Measurements from ENCODE around the gene WASHC2A.
"Not testable (repeated sequence)": the region's sequence is repeated elsewhere in the genome, so short reads cannot be mapped to it uniquely, and the experiment has no call there.

WASHC2A gene

GRCh38 chr10:50044941-50045664 is 22.7 kb upstream of the WASHC2A start:
- H3K4me1 Mint-ChIP-seq = no peaks in the 10 kb centered on the region
- H3K27me3 Mint-ChIP-seq (ENCODE audit: low read depth) = peaks cover 4% of the 10 kb centered on the region
- H3K27ac Mint-ChIP-seq = no peak overlapping the region
- no peak for TF ChIP-seq CTCF (IDR thresholded peaks at IDR 0.05; ENCODE audit: unreplicated experiment in 3 of 3)
- no peaks in the 10 kb centered on the region for H3K36me3 Mint-ChIP-seq (ENCODE audit: low read depth)
- no peaks in the 10 kb centered on the region for H3K9me3 Mint-ChIP-seq
- no peak overlapping the region for H3K4me3 Mint-ChIP-seq

GRCh38 chr10:50046457-50046856 is 21.3 kb upstream of the WASHC2A start:
- H3K36me3 Mint-ChIP-seq (ENCODE audit: low read depth); H3K9me3 Mint-ChIP-seq; H3K27me3 Mint-ChIP-seq (ENCODE audit: low read depth); H3K4me3 Mint-ChIP-seq; H3K27ac Mint-ChIP-seq; H3K4me1 Mint-ChIP-seq: not testable (repeated sequence)

- not testable (repeated sequence) for H3K4me1 Mint-ChIP-seq; H3K27me3 Mint-ChIP-seq (ENCODE audit: low read depth); H3K27ac Mint-ChIP-seq; H3K9me3 Mint-ChIP-seq; H3K4me3 Mint-ChIP-seq; H3K36me3 Mint-ChIP-seq (ENCODE audit: low read depth)
Observed at GRCh38 chr10:50047594-50047993, 20.2 kb upstream of the WASHC2A start.

GRCh38 chr10:50051995-50052660 is 15.6 kb upstream of the WASHC2A start:
- H3K36me3 Mint-ChIP-seq (ENCODE audit: low read depth); H3K9me3 Mint-ChIP-seq; H3K27me3 Mint-ChIP-seq (ENCODE audit: low read depth); H3K4me3 Mint-ChIP-seq; H3K4me1 Mint-ChIP-seq; H3K27ac Mint-ChIP-seq: not testable (repeated sequence)

- H3K4me3 Mint-ChIP-seq; H3K9me3 Mint-ChIP-seq; H3K27me3 Mint-ChIP-seq (ENCODE audit: low read depth); H3K4me1 Mint-ChIP-seq; H3K36me3 Mint-ChIP-seq (ENCODE audit: low read depth); H3K27ac Mint-ChIP-seq: not testable (repeated sequence)
Observed at GRCh38 chr10:50052778-50053376, 14.9 kb upstream of the WASHC2A start.

GRCh38 chr10:50055494-50056292 is 12.1 kb upstream of the WASHC2A start:
- H3K4me1 Mint-ChIP-seq; H3K27ac Mint-ChIP-seq; H3K36me3 Mint-ChIP-seq (ENCODE audit: low read depth); H3K4me3 Mint-ChIP-seq; H3K9me3 Mint-ChIP-seq: not testable (repeated sequence)
- peaks cover 18% of the 10 kb centered on the region for H3K27me3 Mint-ChIP-seq (ENCODE audit: low read depth)

- not testable (repeated sequence) for H3K4me3 Mint-ChIP-seq
Observed at GRCh38 chr10:50056654-50057053, 11.1 kb upstream of the WASHC2A start.

GRCh38 chr10:50058727-50059126 is 9.0 kb upstream of the WASHC2A start:
- H3K27ac Mint-ChIP-seq = not testable (repeated sequence)

More at GRCh38 chr10:50056654-50057053, 11.1 kb upstream of the WASHC2A start:
- H3K27ac Mint-ChIP-seq; H3K4me1 Mint-ChIP-seq; H3K9me3 Mint-ChIP-seq; H3K36me3 Mint-ChIP-seq (ENCODE audit: low read depth): not testable (repeated sequence)
- H3K27me3 Mint-ChIP-seq (ENCODE audit: low read depth) = peaks cover 22% of the 10 kb centered on the region

GRCh38 chr10:50059946-50060345 is 7.8 kb upstream of the WASHC2A start:
- H3K36me3 Mint-ChIP-seq (ENCODE audit: low read depth); H3K27ac Mint-ChIP-seq; H3K4me3 Mint-ChIP-seq; H3K4me1 Mint-ChIP-seq; H3K9me3 Mint-ChIP-seq: not testable (repeated sequence)
- H3K27me3 Mint-ChIP-seq (ENCODE audit: low read depth) = peaks cover 32% of the 10 kb centered on the region

More at GRCh38 chr10:50058727-50059126, 9.0 kb upstream of the WASHC2A start:
- peaks cover 32% of the 10 kb centered on the region for H3K27me3 Mint-ChIP-seq (ENCODE audit: low read depth)
- not testable (repeated sequence) for H3K4me3 Mint-ChIP-seq; H3K9me3 Mint-ChIP-seq; H3K36me3 Mint-ChIP-seq (ENCODE audit: low read depth); H3K4me1 Mint-ChIP-seq

GRCh38 chr10:50061548-50061947 is 6.2 kb upstream of the WASHC2A start:
- H3K36me3 Mint-ChIP-seq (ENCODE audit: low read depth); H3K27ac Mint-ChIP-seq; H3K9me3 Mint-ChIP-seq; H3K4me1 Mint-ChIP-seq; H3K4me3 Mint-ChIP-seq: not testable (repeated sequence)
- H3K27me3 Mint-ChIP-seq (ENCODE audit: low read depth) = peaks cover 32% of the 10 kb centered on the region

Measured in nephron (organoid).